ENCODE data around the gene FAM209B.
"Not testable (repeated sequence)": the region's sequence is repeated elsewhere in the genome, so short reads cannot be mapped to it uniquely, and the experiment has no call there.

The FAM209B gene, protein sequence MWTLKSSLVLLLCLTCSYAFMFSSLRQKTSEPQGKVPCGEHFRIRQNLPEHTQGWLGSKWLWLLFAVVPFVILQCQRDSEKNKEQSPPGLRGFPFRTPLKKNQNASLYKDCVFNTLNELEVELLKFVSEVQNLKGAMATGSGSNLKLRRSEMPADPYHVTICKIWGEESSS
- total RNA-seq: 0.71 to 2.4 (median 1.2) reads per million in 4 experiments

DNA sequence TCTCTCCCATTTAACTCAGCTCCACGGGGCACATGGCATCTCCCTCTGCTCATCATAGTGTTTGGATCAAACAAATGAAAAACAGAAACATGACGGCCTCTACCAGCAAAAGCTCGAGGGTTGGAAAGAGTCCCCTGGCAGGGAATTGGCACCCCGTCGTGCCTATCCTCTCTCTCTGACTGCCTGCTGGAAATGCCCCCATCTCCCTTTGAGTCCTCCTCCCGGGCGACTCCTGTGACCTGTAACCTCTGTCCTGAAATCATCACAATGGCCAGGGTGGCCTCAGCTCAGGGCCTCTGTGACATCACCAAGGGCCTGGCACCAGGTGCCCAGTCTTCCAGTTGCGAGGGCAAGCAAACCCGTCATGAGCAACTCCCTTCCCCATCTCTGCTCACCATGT, at the start of gene FAM209B:
Gene FAM209B (plus strand): TSS at position 301 of the 400 bp plus-strand sequence. CDS start 96 bp downstream, at position 397.
- DNase-seq: not testable (repeated sequence)

DNA sequence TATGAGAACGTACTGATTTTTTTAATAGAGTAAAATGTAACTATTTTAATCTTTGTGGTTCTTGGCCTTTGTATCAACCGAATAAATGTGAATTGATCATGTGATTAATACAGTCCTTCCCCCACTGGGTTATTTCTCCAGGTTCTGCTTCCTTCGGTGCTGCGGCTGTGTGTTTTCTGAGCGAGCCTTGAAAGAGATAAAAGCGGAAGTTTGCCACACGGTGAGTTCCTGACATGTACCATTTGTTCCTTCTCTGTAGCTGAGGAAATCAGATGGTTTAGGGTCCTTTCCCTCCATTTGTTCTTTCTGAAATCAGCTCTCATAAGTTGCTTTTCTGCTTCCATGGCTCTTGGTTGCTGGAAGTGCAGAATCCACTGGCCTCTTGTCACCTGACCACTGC, 49.1 kb upstream of the FAM209B start:
- DNase-seq: no peak

DNA sequence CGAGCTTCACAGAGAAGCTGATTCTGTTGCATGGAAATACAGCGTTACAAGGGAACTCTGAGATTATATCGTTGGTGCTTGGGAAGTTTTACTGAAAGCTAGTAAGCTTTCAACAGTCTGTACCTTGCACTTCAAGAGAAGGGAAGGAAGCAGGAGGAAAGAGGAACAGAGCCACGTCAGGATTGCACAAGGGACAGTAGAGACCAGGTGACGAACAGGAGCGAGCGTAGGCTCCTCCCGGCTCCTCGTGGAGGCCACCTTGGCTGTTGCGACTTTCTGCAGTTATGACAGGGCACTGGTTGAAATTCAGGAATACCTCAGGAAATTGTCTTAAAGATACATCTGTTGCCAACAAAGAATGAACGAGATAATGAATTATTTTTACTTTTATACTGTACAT, 45.8 kb upstream of the FAM209B start:
- DNase-seq: no peak

DNA sequence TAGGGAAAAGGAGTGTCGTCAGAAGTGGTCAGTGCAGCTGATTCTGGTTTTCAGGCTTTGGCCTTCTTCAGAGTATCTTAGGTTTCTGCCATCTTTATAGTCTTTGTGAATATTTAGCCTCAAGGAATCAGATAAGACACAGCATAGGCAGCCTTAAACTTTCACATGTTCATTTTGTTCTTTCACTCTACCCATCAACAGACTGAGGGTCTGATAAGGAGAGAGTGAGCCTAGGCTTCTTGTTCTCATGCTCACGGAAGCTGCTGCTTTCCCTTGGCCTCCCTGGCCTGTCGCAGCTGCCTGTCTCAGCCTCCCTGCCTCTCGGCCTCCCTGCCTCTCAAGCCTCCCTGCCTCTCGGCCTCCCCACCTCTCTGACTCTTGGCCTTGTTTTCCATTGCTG, 44.5 kb upstream of the FAM209B start:
- no peak for DNase-seq

DNA sequence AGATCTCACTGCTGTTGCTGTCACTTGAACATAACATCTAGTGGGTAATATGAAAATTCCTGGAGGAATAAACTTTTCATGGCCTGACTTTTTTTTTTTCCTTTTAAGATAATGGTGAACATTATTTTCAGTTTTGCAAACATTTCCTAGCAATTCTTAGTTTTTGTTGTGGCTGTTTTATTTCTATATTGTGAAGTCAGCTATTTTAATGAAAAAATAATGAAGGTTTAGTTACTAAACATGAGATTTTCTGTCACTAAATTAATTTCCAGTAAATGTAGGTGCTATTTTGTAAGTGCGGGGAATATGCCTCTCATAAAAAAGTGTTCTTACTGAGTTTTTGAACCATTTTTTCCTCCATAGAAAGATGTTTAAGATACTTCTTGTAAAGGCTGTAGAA, 31.9 kb upstream of the FAM209B start:
- DNase-seq: no peak

DNA sequence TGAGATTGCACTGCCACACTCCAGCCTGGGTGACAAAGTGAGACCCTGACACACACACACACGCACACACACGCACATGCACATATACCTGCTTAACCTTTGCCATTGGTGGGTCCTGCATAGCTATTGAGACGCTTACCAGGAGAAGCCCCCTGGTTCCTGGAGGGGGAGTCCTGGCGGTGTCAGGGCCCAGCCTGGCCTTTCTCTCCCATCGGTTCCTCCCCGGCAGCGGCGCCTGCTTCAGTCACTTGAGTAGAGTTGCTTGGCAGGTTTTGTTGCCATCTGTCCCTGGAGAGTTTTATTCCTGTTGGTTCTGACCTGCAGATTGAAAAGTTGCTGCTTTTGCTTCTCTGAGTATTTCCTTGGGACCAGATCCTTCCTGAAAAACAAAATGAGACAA, 29.1 kb upstream of the FAM209B start:
- DNase-seq: no peak

DNA sequence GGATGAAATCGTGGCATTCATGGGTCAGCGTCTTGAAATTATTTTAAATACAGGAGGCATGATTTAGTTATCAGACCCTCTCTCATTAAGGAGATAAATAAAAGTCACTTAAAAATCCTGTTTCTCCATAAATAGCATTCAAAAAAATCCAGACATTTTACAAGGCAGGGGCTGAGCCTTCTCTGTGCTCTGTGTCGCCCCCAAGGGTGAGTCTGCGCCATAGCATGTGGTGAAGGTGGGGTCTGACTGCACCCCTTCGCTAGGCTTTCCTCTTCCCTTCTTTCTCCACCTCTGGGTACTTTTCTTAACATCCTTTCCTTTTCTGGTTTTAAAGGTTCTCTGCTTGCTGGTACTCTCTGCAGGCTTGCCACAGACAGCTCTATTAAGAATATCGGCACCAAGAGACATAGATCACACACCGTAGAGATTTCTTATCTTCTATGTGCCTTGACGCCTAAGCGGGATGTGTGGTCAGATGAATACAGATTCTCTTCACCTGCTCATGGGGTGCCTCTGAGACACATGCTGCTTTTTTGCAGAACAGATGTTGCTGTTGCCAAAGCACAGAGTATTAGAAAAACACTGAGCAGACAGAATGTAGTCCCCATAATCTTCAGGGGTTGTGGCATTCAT, 28.6 kb upstream of the FAM209B start:
- DNase-seq: no peak

DNA sequence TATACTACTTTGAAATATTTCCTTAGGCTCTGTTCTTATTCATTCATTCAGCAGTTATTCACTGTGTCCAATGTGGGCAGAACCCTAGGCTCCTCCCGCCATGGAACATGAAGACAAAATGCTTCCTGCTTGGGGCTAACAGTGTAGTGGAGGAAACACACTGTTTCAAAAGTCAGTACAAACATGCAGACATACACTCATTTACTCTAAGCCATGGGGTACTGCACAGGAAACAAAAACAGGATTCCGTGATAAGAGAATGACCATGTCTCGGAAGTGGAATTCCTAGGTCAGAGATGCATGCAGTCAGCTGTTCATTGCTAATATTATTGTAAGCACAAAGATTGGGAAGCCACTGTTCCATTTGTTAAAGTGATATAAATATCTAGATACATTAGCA, 26.9 kb upstream of the FAM209B start:
- DNase-seq: no peak

DNA sequence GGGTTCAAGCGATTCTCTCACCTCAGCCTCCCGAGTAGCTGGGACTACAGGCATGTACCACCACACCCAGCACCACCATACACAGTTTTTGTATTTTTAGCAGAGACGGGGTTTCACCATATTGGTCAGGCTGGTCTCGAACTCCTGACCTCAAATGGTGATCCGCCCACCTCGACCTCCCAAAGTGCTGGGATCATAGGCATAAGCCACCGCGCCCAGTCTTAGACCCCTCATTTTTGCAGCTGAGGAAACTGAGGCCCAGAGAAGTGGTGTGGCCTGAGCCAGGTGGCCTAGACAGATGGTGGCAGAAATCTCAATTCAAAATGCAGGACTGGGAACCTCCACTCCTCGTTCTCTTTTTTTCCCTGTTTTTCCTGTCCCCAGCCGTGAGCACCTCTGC, 21.1 kb upstream of the FAM209B start:
- no peak for DNase-seq

DNA sequence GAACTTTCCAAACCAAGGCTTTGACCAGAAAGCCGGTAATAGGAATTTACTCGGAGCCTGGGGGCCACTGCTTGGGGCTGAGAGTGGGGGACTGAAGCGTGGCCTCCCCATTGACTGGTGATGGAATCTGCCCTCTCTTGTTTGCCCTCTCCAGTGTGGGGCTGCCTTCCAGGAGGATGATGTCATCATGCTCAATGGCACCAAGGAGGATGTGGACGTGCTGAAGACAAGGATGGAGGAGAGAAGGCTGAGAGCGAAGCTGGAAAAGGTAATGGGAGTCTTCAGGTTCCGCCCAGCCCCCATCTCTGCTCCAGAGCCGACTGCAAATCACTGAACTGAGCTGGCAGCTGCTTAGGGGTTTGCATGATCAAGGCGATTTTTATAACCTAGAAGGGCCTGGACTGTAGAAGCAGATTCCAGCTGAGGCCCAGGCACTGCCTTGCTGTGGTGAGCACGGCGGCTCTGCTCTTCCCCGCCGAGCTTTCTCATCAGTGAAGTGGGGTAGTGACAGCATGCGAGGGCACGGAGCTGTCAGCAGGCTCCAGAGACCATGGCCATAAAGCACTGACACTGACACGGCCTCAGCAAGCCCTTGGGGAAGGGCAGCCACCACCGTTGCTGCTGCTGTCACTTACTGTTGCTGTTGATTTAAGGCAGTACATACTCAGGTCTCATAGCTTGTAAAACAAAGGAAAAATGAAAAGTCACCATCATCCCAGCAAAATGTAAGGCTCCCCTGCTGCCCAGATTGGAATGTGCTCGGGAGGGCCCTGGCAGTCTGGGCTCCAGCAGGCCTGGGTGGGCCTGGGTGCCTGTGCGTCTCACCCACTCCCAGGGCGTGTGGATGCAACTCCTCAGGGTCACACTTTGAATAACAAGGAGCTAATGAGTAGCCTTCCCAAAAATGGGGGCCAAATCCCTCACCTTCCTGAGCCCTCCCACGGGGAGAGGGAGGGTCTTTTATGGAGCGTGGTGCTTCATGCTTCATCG, 19.6 kb upstream of the FAM209B start:
- no peak for DNase-seq

DNA sequence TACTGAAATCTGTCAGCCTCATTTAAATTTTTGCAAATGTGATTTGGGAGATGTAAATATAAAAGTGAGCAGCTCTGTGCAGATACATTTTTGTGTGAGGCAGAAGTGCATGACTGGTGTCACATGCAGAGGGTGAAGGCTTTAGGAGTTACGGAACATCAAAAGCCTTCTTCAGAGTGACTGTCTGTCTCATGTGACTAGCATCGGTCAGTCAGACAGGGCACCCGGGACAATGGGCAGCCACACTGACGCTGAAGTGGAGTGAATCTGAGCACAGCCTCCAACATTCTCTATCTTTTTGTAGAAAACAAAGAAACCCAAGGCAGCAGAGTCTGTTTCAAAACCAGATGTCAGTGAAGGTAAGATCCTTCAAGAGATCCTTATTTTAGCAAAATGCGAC, 16.4 kb upstream of the FAM209B start:
- no peak for DNase-seq

DNA sequence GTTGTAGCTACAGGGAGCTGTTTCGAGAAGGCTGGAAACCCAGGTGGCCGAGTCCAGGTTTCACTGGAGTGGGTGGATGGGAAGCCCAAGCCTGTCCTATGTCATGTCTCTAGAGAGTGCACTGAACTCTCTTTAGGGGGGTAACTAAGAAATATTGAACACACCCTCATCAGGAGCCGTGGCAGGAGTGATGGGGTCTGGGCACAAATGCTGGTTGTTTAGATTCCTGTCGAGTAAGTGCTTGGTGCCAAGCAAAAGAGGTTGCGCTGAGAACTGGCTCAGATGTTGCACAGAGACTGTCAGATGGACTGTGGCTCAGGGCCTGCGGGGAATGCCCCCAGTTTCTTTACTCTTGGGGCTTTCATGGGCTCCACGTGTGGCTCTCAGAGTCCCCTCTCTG, 15.8 kb upstream of the FAM209B start:
- DNase-seq: no peak

DNA sequence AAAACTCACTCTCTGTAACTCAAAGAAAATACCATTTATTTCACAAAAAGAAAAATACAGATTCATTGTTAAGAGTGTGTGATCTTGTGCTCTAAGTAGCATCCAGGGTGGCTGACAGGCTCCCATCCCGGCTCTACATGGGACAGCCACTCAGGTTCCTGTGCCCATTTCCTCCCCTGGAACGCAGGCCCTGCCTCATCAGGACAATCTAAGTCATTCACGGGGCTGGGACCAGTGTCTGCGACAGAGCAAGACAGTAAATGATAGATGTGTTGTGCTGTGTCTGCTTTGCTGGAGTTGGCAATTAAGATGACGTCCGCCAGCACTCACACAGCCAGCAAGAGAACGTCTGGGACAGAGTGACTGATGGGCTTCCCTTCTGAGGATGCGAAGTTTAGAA, 15.4 kb upstream of the FAM209B start:
- DNase-seq: no peak

DNA sequence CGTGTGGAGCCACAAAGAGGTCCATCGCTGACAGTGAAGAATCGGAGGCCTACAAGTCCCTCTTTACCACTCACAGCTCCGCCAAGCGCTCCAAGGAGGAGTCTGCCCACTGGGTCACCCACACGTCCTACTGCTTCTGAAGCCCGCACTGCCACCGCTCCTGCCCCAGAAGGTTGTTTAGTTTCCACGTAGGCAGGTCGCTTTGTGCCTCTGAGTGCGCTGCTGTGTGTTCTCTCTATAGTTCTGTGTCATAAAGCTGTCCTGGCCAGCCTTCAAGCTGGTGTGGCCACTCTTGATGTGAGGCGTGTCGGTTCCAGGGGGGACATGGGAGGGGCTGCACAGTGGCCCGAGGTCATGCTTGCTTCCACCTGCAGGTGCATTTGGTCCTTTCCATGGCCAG, 14.9 kb upstream of the FAM209B start:
- no peak for DNase-seq

DNA sequence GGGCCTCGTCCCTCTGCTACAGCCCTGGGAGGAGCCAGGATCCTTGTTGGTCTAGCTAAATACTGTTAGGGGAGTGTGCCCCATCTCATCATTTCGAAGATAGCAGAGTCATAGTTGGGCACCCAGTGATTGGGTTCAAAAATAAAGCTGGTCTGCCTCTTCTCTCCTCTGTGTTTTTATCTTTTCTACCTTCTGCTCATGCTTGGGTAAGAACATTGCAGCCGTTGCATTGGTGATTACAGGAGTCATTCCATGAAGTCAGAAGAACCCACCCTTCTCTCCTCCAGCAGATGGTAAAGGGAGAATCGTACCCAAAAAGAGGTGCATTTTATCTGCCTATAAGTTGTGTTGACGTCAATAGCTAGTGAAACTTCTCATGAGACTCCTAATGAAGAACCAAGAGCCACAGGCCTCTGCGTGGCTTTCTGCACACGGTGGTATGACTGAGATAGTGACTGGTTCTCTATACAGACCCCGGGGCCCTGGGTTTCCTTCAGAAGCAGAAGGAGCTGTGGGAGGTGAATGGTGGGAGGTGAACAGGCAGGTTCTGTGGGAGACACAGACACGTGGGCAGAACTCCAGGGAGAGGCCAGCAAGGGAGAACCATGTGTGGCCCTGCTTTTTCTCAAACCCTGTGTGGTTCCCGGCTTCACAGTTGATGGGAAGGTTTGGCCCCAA, 14.2 kb upstream of the FAM209B start:
- DNase-seq: no peak

DNA sequence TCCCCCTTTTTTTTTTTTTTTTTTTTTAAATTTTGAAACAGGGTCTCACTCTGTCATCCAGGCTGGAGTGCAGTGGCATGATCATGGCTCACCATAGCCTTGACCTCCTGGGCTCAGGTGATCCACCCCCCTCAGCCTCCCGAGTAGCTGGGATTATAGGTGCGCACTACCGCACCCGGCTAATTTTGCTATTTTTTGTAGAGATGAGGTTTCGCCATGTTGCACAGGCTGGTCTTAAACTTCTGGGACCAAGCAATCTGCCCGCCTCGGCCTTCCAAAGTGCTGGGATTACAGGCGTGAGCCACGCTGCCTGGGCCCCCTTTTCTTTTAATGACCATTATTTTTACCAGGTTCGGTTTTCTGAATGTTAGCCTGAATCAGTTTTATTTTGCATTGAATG, 13.5 kb upstream of the FAM209B start:
- no peak for DNase-seq

DNA sequence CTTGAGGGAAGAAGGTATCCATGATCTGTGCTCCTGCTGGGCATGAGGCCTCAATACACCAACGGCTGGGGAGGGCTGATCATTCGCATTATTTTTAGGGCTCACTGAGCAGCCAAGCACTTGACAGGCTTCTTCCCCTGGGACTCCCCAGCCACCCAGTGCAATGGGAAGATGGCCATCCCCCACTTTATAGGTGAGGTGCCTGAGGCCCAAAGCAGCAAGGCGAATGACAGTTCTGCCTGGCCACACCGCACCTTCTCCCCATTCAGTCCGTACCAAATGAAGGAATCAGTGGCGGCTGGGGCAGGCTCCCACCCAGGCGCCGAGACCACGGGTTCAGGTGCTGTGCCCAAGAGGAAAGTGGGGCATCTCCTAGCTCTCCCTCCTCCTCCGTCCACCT, 12.9 kb upstream of the FAM209B start:
- no peak for DNase-seq

DNA sequence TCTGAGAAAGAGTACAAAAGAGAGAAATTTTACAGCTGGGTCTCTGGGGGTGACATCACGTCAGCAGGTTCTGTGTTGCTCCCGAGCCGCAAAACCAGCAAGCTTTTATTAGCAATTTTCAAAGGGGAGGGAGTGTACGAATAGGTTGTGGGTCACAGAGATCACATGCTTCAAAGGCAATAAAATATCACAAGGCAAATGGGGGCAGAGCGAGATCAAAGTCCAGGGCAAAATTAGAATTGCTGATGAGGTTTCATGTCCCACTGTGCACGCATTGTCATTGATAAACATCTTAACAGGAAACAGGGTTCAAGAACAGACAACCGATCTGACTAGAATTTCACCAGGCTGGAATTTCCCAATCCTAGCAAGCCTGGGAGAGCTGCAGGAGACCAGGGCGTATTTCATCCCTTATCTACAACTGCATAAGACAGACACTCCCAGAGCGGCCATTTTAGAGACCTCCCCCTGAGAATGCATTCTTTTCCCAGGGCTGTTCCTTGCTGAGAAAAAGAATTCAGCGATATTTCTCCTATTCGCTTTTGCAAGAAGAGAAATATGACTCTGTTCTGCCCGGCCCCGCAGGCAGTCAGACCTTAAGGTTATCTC, 12.2 kb upstream of the FAM209B start:
- DNase-seq: not testable (repeated sequence)

DNA sequence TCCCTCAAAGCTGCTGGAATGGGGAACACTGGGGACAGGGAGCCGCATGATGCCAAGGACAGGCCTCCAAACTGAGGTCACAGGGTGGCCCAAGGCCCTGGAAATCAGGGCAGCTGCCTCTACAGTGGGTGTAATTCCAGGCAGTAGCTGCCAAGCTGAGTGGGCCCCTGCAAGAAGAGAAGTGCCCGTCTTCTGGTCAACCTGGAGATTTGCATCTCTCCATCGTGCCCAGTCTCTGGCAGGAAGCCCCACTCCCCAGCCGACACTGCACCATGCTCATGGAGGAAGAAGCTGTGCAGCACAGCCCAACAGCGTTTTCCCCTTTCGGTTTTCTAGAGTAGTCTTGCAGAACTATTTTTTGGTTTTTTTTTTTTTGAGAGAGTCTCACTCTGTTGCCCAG, 10.7 kb upstream of the FAM209B start:
- DNase-seq: no peak

DNA sequence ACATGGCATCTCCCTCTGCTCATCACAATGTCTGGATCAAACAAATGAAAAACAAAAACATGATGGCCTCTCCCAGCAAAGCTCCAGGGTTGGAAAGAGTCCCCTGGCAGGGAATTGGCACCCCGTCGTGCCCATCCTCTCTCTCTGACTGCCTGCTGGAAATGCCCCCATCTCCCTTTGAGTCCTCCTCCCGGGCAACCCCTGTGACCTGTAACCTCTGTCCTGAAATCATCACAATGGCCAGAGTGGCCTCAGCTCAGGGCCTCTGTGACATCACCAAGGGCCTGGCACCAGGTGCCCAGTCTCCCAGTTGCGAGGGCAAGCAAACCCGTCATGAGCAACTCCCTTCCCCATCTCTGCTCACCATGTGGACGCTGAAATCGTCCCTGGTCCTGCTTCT, 8.6 kb upstream of the FAM209B start, which contains the start of gene FAM209A:
Gene FAM209A (plus strand): TSS at position 301 of the 400 bp plus-strand sequence. CDS start 65 bp downstream, at position 366.
- not testable (repeated sequence) for DNase-seq

DNA sequence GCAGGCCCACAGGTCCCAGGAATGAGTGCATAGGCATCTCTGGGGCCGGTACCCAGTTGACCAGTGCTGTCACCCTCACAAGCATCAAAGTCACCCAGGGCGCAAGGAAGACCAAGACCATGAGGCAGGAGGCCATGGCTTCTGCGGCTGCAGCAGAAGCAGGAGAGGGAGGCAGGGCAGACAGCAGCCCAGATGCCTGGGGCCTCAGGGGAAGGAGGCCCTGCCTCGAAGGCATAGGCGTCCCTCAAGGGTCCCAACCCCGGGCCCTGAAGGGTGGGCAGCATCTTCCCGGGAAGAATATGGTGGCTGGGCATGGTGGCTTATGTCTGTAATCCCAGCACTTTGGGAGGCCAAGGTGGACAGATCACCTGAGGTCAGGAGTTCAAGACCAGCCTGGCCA, 5.5 kb upstream of the FAM209B start:
- DNase-seq: no peak

DNA sequence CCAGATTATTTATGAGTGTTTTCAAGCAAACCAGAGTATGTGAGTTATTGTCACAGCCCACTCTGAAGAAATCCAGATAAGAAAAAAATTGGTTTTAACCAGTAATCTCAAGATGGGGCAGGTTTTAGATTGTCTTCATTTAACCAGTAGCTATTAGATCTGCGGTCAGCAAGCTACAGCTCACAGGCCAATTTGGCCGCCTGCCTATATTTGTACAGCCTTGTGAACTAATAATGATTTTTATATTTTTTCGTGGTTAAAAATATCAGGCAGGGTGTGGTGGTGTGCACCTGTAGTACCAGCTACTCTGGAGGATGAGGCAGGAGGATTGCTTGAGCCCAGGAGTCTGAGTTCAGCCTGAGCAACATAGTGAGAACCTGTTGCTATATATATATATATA, 5.0 kb downstream of the FAM209B start:
- DNase-seq: no peak

DNA sequence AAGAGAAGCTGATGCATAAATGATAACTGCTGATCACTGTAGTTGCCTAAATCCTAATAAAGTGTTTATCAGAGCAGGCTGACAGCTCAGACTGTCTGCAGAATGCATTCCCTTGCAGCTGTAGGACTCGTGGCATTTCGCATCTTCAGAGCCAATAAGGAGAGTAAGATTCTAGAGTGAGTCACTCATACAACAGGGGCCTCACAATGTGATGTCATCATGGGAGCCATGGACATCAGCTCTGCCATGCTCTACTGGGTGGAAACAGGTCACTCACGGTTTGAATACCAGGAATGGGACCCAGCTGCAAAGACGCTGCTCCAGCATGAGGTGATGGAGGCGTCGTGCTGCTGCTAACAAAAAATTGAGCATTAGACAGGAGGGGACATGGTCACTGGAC, 7.4 kb downstream of the FAM209B start:
- no peak for DNase-seq
